ACHN (cell line): Measurements from ENCODE around the gene HAUS3.
"Not testable (repeated sequence)": the region's sequence is repeated elsewhere in the genome, so short reads cannot be mapped to it uniquely, and the experiment has no call there.

ENCODE experiments used
- DNase-seq: peaks from one replicate; pipeline ENCODE4 v3.0.0-alpha.2; 2015
- in situ Hi-C: cut with HindIII; loops from 2 replicates; pipeline ENCODE4 v1.10.0; 2017; ENCODE audit warnings: low sequenced_read_pairs, low pct_ligation_motif_present, low pct_unique_long_range_greater_than_20kb

HAUS3 gene

DNA sequence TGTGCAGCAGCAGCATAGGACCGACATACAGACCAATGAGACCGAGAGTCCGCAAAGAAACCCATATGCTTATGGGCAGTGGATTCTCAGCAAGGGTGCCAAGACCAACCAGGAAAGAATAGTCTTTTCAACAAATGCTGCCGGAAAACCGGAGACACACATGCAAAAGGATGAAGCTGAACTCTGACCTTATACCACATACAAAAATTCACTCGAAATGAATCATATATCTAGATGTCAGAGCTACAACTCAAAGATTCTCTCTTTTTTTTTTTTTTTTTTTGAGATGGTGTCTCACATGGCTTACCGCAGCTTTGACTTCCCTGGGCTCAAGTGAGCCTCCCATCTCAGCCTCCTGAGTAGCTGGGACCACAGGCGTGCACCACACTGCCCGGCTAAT lies 36.0 kb upstream of the HAUS3 start:
- DNase-seq, result no peak
- in situ Hi-C loops, result no loop called here

DNA sequence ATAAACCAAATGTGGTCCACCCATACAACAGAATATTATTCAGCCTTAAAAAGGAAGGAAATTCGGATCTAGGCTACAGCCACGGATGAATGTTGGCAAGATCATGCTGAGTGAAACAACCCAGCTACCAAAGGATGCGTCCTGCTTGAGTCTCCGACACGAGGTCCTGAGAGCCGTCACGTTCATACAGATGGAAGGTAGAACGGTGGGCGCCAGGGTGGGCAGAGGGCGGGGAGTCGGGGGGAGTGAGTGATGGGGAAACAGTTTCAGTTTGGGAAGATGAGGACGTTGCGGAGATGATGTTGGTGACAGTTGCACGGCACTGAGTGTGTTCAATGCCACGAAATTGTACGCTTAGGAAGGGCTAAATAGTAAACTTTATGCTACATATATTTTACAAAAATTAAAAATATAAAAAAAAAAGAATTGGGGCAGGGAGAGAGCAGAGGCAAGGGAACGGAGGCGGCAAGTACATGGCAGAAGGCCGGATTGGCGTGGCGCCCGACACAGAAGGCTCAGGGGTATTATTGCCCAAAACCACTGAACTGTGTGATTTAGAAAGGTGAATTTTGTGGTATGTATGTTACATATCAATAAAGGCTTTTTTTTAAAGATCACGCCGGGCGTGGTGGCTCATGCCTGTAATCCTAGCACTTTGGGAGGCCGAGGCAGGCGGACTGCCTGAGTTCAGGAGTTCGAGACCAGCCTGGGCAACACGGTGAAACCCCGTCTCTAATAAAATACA lies 34.8 kb upstream of the HAUS3 start:
- in situ Hi-C loops, result no loop called here
- no peak for DNase-seq

DNA sequence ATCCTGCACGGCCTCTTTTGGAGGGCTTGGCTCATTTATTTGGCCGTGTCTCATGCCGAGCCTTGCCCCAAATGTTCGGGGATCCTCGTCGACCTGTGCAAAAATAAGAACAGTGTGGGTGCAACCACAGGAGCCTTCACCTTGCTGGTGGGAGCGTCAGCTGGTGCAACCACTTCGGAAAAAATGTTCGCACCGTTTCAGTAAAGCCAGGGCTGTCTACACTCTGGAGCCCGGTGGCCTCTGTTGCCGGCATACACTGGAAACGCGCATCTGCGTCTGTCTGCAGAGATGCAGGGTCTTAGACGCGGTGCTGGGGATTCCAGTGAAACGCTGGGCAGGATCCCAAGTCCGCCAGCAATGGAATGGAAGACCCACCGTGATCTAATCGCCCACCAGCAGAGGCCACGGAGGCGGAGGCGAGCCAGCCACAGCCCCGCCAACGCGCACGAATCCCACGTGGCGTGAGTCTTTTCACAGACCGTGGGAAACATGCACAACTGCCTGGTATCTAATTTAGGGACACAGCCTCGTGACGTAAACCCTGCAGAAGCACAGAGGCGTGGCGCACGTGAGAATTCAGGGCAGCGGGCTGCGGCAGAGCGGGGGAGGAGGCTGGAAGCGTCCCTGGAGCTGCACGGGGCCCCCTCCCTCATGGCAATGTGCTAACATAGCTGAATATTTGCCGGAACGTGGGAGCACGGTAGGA lies 33.8 kb upstream of the HAUS3 start:
- DNase-seq, result no peak
- in situ Hi-C loops, result no loop called here

DNA sequence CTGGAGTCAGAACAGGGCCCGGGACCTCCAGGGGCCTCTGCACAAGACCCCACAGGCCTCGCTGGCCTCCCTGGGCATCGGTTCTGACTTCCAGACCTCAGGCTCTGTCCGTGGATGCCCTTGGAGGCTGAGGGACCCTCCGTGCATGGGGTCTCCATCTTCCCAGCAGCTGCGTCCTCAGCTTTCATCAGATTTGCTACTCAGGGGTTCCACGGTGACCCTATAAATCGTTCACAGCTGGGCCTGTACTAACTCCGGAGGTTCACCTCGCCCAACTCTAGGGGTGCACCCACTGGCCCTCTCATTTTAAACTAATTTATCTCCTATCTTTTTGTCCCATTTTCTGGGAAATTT lies 33.1 kb upstream of the HAUS3 start:
- DNase-seq, in situ Hi-C loops: not testable (repeated sequence)

DNA sequence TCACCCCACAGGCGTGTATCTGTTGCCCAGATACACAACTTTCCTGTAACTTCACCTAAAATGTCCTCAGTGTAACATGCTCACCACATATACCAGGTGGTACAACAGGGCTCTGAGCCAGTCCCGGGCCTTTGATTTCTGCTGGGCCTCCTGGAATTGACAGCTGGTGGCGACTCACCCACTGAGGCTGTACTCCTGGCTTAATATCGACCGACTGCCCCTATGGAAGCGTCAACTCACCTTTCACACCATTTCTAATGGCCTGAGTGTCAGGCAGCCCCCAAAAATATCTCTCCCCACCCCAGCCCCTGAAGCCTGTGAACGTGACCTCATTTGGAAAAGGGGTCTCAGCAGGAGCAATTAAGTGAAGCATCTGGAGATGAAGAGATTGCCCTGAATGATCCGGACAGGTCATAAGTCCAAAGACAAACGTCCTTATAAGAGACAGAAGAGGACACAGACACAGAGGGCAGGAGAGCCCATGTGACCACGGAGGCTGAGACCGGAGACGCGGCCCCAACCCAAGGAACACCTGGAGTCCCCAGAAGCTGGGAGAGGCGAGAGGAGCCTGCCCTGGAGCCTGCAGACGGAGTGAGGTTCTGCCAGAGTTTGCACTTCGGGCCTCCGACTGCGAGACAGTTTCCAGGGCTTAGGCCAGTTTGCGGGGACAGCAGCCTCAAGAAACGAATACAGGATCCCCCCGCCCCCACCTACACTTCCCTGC lies 32.6 kb upstream of the HAUS3 start:
- DNase-seq, result no peak
- in situ Hi-C loops, result no loop called here

DNA sequence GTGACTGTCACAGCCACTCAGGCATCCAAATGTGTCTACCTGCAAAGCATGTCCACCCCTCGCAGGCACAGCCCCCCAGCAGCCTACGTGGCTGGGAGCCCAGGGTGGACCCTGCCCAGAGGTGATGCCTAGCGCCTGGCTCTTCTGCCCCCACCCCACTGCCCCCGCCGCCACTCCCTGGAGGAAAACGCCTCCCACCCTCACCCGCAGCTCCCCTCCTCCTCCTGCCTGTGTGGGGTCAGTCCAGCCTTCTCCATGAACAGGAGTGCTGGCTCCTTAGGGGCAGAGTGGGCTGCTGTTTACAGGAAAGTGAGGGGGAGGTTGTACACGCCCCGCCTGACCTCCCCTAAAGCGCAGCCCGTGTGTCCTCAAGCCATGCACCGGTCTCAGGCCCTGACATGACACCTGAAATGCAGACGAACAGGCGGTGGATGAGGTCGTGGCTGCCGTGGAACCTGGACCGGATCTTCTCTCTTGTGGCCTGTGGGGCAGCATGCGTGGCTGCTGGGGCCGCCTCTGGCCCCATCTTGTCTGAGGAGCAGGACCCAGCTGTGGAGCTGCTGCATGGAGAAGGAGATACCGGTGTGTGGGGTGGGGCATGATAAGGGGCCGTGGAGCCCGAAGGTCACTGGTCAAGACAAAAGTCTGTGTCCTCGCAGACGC lies 31.9 kb upstream of the HAUS3 start:
- in situ Hi-C loops, result no loop called here
- no peak for DNase-seq

DNA sequence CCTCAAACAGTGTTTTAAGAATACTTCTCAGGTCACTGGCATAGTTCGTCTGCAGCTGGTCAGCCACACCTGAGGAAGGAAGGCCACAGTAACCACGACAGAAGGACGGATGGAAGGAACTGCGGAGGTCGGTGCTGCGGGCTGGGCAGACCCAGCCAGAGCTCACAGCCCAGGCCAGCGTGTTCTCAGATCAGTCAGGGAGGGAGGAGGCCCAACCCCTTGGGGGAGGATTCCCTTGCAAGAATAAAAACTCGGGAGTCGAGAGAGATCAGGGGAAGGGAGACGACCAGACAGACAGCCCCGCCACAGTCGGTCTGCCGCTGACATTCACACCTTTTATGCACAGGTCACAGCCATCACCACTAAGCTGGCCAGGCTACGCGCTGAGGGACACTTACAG lies 31.3 kb upstream of the HAUS3 start:
- DNase-seq, result no peak
- in situ Hi-C loops, result no loop called here

DNA sequence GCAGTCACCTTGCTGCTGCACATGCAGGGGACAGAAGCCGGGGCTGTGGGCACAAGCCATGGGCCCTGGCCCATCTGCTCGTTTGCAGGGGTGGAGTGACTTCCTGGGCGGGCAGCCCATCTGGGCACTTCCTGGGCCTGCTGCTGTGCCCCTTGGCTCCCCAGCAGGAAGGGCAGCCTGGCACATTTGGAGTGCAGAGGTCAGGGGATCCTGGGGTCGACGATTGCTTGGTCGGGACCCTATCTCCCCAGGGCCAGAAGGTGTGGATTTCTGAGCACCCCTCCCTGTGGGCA lies 30.9 kb upstream of the HAUS3 start:
- in situ Hi-C loops, result no loop called here
- DNase-seq, result no peak

DNA sequence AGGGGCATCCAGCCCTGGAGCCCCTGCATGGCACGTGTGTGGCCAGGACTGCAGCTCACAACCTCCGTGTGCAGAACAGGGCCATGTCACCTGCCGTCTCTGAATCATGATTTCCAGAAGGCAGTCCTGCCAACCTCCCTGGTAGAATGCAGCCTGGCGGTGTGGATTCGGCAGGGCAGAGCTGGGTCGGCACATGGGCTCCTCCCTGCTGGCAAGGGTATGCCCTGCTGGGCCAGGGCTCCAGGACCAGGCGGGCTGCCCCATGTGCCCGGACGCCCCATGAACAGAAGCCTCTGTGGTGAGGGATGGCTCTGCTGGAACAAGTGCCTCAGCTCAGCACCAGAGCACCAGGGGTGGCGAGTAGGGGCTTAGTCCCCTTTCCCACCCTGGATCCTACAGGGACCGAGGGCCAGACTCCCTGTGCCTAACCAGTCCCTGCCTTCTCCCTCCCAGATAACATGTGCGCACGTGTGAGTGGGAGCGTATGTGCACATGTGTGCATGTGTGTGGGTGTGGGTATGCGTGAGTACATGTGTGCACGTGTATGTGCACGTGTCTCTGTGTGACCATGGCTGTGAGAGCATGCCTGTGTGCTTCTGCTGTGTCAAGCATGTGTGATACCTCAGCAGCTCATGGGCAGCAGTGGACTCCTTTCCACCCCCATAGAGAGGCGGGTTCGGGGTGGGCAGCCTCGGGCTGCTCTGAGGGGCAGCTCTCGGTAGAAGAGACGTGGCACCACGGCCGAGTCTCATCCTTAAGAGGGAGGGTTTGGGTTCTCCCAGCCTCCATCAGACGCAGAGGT lies 30.3 kb upstream of the HAUS3 start:
- DNase-seq, result no peak
- in situ Hi-C loops, result no loop called here

DNA sequence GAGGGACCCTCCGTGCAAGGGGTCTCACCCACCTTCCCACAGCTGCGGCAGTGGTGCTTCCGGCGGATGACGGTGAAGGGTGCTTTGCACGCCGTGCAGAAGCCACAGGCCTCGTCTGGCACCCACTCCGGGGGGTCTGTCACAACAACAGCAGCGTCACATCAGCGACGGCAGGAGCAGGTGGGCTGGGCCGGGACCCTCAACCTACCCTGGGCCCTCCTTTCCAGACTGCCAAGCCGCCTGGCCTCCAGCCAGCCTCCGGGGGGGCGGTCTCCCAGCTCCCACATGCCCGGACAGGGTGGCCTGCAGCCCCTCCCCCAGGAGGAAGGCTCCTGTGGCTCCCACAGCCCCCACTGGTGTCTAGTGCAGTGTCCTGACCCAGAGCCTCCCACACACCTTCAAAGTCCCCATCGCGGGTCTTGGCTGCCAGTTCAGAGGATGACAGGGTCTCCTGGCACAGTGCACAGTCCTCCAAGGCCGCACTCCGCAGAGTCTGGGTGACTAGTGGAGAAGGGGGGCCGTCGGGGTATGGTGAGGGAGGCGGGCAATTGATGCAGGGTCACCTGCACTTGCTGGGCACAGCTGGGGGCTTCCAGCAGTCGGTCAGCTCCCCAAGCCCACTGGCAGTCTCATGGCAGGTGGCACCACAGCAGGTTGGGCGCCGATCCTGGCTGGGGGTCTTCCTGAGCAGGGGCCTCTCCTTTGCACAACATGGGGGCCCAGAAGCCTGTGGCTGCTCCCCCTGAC lies 29.5 kb upstream of the HAUS3 start:
- in situ Hi-C loops, result no loop called here
- no peak for DNase-seq

DNA sequence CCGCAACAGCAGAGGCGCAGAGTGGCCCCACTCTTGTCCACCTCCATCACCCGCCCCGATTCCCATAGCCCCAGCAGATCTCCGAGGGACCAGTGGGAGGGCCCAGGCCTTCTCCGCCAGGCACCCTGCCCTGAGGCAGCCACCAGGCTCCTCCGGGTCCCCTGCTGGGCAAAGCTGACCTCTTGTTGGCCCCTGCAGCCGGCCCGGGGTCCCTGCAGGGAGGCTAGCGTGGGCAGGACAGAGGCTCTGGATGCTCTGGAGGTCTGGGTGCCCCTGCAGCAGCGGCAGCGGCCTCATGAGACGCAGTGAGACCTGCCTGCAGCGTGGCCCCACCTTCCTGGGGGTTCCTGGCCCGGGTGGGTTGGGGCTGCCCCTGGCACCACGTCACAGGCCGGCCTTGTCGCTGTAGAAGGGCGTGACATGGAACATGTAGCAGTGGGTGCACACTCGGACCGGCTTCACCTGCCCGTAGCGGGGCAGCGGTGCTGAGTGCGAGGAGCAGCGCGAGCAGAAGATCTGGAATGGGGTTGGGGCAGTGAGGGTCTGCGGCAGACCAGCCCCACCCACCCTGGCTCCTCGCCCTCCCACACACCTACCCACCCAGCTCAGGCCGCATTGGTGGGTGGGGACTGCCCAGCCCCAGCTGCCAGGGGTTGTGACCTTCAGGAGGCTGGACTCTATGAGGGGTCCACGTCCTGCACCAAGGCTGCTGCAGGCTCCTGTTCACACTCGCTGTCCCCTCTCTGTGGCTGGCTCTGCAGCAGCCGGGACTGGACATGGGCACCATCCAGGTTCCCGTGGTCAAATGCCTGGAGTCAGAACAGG lies 28.6 kb upstream of the HAUS3 start:
- DNase-seq, result no peak
- in situ Hi-C loops, result no loop called here

DNA sequence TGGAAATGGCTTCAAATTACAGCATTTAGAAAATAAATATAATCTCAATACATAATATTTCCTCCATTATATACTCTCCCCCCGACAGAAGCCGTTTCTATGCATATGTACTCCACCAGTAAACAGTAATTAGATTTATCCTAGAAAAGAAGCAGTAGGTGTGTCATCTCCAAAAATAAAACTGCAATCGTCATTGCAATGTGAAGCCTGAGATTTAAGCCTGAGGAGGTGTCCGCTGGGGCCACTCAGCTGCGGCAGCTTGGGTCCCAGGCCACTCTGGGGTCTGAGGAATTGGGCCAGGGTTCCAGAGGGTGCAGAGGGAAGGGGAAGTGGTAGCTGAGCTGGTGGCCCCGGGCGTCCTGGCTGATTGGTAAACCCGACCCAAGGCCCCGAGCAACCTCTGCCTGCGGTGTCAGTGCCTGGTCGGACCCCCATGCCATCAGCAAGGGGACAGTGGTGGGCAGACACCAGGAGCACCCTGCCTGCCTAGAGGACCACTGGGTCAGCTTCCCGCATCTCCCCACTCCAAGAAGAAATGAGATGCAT lies 27.8 kb upstream of the HAUS3 start:
- in situ Hi-C loops, result no loop called here
- DNase-seq, result no peak

DNA sequence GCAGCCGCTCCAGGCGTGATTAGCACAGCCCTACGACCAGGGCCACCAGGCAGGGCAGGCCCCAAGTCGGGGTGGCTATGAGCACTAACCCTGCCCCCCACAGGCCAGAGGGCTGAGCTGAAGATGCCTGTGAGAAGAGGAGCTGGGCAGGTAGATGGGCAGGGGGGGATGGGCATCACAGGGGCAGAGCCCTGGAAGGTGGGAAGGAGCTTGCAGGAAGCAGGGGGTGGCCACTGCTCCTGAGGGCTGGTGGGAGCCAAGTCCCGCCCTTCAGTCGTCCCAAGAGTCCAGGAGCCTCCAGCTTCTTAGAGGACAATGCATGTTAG lies 27.2 kb upstream of the HAUS3 start:
- in situ Hi-C loops, result no loop called here
- no peak for DNase-seq

DNA sequence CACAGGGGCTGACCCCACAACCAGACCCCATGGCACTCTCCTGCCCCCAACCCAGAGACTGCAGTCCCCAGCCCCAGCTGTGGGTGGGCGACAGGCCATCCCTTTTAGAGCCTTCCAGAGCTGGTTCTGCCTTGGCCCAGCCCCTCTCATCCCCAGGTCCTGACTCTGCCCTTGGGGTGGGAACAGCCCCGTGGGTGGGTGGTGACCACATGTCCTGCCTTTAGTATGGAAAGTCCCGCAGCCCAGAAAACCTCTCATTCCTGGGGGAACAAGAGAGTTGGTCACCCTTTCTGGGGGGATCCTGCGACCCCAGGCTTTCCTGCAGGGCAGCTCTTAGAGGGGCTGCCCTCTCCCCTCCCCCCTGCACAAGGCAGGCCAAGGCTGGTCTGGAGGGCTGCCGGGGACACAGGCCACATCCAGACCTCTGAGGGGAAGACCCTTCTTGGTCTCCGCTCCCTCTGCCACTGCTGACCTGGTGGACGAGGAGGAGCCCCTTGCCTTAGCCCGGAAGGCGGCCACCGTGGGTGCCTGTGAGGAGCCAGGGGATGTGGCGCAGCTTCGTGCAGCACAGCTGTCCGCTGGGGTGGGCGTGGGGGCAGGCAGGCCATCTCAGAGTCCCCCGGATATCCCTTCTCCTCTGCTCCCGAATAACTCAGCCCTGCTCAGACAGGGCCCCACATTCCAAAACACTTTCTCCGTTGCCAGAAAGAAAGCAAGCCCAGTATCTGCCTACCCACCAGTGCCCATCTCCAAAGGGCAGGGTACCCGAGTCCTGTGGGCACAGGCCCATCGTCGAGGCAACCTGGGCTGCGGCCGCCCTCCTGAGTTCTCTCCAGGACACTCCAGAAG lies 26.7 kb upstream of the HAUS3 start:
- in situ Hi-C loops, result no loop called here
- no peak for DNase-seq

DNA sequence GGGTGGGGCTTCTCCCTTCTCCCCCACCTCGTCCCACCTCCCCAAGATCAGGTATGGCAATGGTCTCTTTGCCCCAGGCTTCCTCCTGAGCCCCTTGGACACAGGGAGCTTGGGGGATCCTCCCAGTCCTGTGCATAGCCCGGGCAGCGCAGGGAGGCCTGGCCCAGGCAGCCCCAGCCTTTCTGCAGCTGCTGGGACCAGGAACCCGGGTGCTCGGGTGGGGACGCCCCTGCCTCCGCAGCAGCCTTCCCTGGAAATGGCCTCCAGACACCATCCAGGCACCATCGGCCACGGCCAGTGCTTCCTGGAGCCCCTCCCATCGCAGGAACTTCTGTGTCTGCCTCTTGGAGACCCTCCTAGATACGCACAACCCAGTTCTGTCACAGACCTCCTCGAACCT lies 25.9 kb upstream of the HAUS3 start:
- DNase-seq, result no peak
- in situ Hi-C loops, result no loop called here

DNA sequence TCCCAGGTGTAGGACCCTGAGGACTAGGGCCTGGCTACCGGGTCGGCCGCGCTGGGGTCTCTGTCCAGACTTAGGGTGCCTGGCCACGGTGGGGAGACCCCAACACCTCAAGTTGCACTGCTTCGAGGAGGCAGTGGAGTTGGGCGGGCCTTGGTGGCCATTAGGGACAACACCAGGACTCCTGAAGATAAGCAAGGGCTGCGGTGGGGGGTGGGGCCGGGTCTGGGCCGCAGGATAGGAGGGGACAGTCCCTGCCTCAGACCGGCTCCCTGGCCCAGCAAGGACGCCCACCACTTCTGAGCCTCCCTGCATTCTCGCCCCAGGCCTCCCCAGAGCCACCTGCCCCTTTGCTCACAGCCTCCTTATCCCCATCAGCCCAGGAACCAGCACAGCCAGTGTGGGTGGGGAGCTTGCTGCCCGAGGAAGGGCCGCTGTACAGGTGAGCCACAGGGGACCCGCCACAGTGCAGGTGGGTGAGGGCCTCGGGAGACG lies 25.4 kb upstream of the HAUS3 start:
- in situ Hi-C loops, result no loop called here
- no peak for DNase-seq
